ENCODE results near the gene MYMK.

The MYMK gene

GRCh38 chr9:133471551-133472276, 53.0 kb downstream of the MYMK start:
- FAIRE-seq (no peak), DNase-seq (ENCODE audit: insufficient read length, low spot score) (no peak)

- FAIRE-seq, result no peak
These were observed 53.8 kb downstream of the MYMK start for GRCh38 chr9:133470988-133471387.

GRCh38 chr9:133470427-133470924, 54.3 kb downstream of the MYMK start:
- no peak for FAIRE-seq
- no peak for DNase-seq (ENCODE audit: insufficient read length, low spot score)

More at GRCh38 chr9:133470988-133471387, 53.8 kb downstream of the MYMK start:
- DNase-seq (ENCODE audit: insufficient read length, low spot score), result no peak

DNA sequence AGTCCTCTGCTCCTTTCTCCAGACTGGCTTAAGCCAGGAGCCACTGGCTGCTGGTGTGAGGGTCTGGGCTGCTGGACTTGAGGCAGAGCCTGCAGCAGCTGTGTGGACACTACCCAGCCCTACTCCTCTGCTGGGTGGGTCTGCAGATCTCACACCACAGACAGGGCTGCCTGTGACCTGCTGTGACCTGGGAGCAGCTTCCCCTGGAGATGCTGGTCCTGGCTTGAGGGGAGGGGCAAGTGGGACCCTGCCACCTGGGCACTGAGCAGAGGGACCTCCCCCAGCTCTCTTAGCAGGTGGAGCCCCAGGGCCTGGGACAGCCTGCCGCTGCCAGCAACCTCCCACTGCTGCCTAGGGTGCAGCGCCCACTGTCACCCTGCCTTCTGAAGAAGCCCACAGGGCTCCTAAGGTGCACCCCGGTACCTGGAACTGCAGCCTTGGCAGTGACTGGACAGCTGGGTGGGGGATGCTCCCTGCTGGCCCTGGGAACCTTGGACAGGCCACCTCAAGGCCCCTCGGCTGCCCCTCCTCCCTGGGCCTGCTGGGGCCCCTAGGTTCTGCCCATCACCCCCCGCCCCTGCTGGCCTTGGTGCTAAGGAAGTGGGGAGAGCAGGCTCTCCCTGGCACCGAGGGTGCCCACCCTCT, 55.9 kb downstream of the MYMK start:
- no peak for FAIRE-seq
- no peak for DNase-seq (ENCODE audit: insufficient read length, low spot score)

GRCh38 chr9:133468374-133468773, 56.4 kb downstream of the MYMK start:
- DNase-seq (ENCODE audit: insufficient read length, low spot score) (no peak), FAIRE-seq (no peak)

DNA sequence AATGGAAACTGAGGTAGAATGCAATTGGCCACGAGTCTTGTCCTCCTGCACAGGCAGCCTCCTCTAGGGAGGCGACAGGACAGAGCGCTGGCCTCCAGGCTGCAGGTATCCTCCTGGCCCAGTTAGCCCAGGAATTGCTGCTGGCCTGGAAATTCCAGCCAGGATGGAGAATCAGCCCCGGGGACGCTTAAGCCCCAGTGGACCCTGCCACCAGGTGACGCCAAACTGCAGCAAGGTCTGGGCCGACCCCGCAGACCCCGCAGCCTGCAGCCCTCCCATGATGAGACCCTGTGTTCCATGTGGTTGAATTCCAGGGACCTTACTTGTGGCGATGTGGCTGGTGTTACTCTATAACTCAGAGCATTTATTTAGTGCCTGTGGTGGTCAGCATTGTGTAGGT, 57.7 kb downstream of the MYMK start:
- DNase-seq (ENCODE audit: insufficient read length, low spot score) (no peak), FAIRE-seq (no peak)

DNA sequence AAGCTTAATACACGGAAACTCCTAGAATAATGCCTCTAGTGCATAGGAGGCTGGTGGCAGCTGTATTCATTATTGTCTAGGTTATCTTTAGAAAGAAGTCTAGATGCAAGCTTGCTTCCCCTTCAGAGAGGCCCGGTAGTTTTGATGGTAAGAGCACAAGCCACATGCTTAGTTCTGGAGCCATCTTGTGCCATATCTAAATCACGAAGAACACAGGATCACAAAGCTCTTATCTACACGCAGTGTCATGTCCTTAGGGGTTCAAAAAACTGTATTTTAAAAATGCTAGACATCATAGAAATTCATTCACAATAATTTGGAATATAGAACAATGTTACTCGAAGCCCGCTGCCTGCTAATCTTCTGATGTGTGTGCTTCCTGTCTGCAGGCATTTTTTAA, 58.8 kb downstream of the MYMK start:
- FAIRE-seq, result no peak
- DNase-seq (ENCODE audit: insufficient read length, low spot score), result no peak

- no peak for FAIRE-seq
These were observed 60.1 kb downstream of the MYMK start for GRCh38 chr9:133464638-133465037.

More at GRCh38 chr9:133464638-133465037, 60.1 kb downstream of the MYMK start:
- DNase-seq (ENCODE audit: insufficient read length, low spot score), result no peak

All from HTR-8/SVneo (cell line).